ENCODE results near the gene RAB44.

Gene RAB44

GRCh38 chr6:36756786-36757185, 59.2 kb downstream of the RAB44 start:
- Histone ChIP-seq H3K36me3 (ENCODE audit: insufficient read depth, low read length) (no peaks in the 10 kb centered on the region), H3K9me3 (ENCODE audit: low read depth, low read length) (no peaks in the 10 kb centered on the region), H3K4me3 (no peak overlapping the region), H3K27ac (no peak overlapping the region), H3K9ac (ENCODE audit: insufficient read length) (no peak overlapping the region)
- no peak for TF ChIP-seq POLR2AphosphoS5 (IDR thresholded peaks at IDR 0.05; ENCODE audit: borderline replicate concordance, low read depth, low read length)
- TF ChIP-seq EZH2 (IDR thresholded peaks at IDR 0.05) = no peak
- TF ChIP-seq FOXP2 (optimal IDR thresholded peaks at IDR 0.05; ENCODE audit: control extremely low read depth, extremely low read length, insufficient read depth) = no peak
- no peak for DNase-seq (ENCODE audit: low read depth, low spot score)

- TF ChIP-seq FOXP2 (optimal IDR thresholded peaks at IDR 0.05; ENCODE audit: control extremely low read depth, extremely low read length, insufficient read depth) = no peak
- TF ChIP-seq POLR2AphosphoS5 (IDR thresholded peaks at IDR 0.05; ENCODE audit: borderline replicate concordance, low read depth, low read length) = no peak
- TF ChIP-seq EZH2 (IDR thresholded peaks at IDR 0.05) = no peak
- Histone ChIP-seq H3K4me3 (no peak overlapping the region), H3K27ac (no peak overlapping the region), H3K9ac (ENCODE audit: insufficient read length) (no peak overlapping the region), H3K9me3 (ENCODE audit: low read depth, low read length) (no peaks in the 10 kb centered on the region), H3K36me3 (ENCODE audit: insufficient read depth, low read length) (no peaks in the 10 kb centered on the region)
- DNase-seq (ENCODE audit: low read depth, low spot score) = no peak
Measured at GRCh38 chr6:36757206-36757605, 59.6 kb downstream of the RAB44 start.

GRCh38 chr6:36757943-36758508, 60.4 kb downstream of the RAB44 start:
- no peaks in the 10 kb centered on the region for H3K36me3 ChIP-seq (ENCODE audit: insufficient read depth, low read length)
- H3K9me3 ChIP-seq (ENCODE audit: low read depth, low read length) = no peaks in the 10 kb centered on the region
- no peak for DNase-seq (ENCODE audit: low read depth, low spot score)
- no peak overlapping the region for H3K9ac ChIP-seq (ENCODE audit: insufficient read length)
- H3K4me3 ChIP-seq = no peak overlapping the region
- H3K27ac ChIP-seq = no peak overlapping the region
- TF ChIP-seq EZH2 (IDR thresholded peaks at IDR 0.05) = no peak
- TF ChIP-seq FOXP2 (optimal IDR thresholded peaks at IDR 0.05; ENCODE audit: control extremely low read depth, extremely low read length, insufficient read depth) = no peak
- no peak for TF ChIP-seq POLR2AphosphoS5 (IDR thresholded peaks at IDR 0.05; ENCODE audit: borderline replicate concordance, low read depth, low read length)

- no peak for DNase-seq (ENCODE audit: low read depth, low spot score)
Measured at GRCh38 chr6:36758516-36759147, 61.0 kb downstream of the RAB44 start.

GRCh38 chr6:36759148-36759759, 61.6 kb downstream of the RAB44 start:
- H3K36me3 ChIP-seq (ENCODE audit: insufficient read depth, low read length) = no peaks in the 10 kb centered on the region
- no peak overlapping the region for H3K4me3 ChIP-seq
- no peaks in the 10 kb centered on the region for H3K9me3 ChIP-seq (ENCODE audit: low read depth, low read length)
- no peak overlapping the region for H3K9ac ChIP-seq (ENCODE audit: insufficient read length)
- no peak overlapping the region for H3K27ac ChIP-seq
- peak; percentile 10 for DNase-seq (ENCODE audit: low read depth, low spot score)
- TF ChIP-seq EZH2 (IDR thresholded peaks at IDR 0.05) (no peak), FOXP2 (optimal IDR thresholded peaks at IDR 0.05; ENCODE audit: control extremely low read depth, extremely low read length, insufficient read depth) (no peak), POLR2AphosphoS5 (IDR thresholded peaks at IDR 0.05; ENCODE audit: borderline replicate concordance, low read depth, low read length) (no peak)

More at GRCh38 chr6:36758516-36759147, 61.0 kb downstream of the RAB44 start:
- no peak overlapping the region for H3K4me3 ChIP-seq
- no peak overlapping the region for H3K27ac ChIP-seq
- H3K9me3 ChIP-seq (ENCODE audit: low read depth, low read length) = no peaks in the 10 kb centered on the region
- H3K36me3 ChIP-seq (ENCODE audit: insufficient read depth, low read length) = no peaks in the 10 kb centered on the region
- no peak for TF ChIP-seq EZH2 (IDR thresholded peaks at IDR 0.05)
- no peak for TF ChIP-seq POLR2AphosphoS5 (IDR thresholded peaks at IDR 0.05; ENCODE audit: borderline replicate concordance, low read depth, low read length)
- no peak for TF ChIP-seq FOXP2 (optimal IDR thresholded peaks at IDR 0.05; ENCODE audit: control extremely low read depth, extremely low read length, insufficient read depth)
- no peak overlapping the region for H3K9ac ChIP-seq (ENCODE audit: insufficient read length)

GRCh38 chr6:36760685-36761435, 63.2 kb downstream of the RAB44 start:
- no peak overlapping the region for H3K9ac ChIP-seq (ENCODE audit: insufficient read length)
- no peak overlapping the region for H3K4me3 ChIP-seq
- no peak overlapping the region for H3K27ac ChIP-seq
- TF ChIP-seq FOXP2 (optimal IDR thresholded peaks at IDR 0.05; ENCODE audit: control extremely low read depth, extremely low read length, insufficient read depth) (no peak), POLR2AphosphoS5 (IDR thresholded peaks at IDR 0.05; ENCODE audit: borderline replicate concordance, low read depth, low read length) (no peak), EZH2 (IDR thresholded peaks at IDR 0.05) (no peak)
- no peaks in the 10 kb centered on the region for H3K9me3 ChIP-seq (ENCODE audit: low read depth, low read length)
- no peak for DNase-seq (ENCODE audit: low read depth, low spot score)
- H3K36me3 ChIP-seq (ENCODE audit: insufficient read depth, low read length) = no peaks in the 10 kb centered on the region

- no peak for DNase-seq (ENCODE audit: low read depth, low spot score)
- H3K9me3 ChIP-seq (ENCODE audit: low read depth, low read length) = no peaks in the 10 kb centered on the region
- H3K36me3 ChIP-seq (ENCODE audit: insufficient read depth, low read length) = no peaks in the 10 kb centered on the region
- H3K9ac ChIP-seq (ENCODE audit: insufficient read length) = no peak overlapping the region
- H3K4me3 ChIP-seq = no peak overlapping the region
- TF ChIP-seq EZH2 (IDR thresholded peaks at IDR 0.05) = no peak
- no peak for TF ChIP-seq FOXP2 (optimal IDR thresholded peaks at IDR 0.05; ENCODE audit: control extremely low read depth, extremely low read length, insufficient read depth)
- no peak for TF ChIP-seq POLR2AphosphoS5 (IDR thresholded peaks at IDR 0.05; ENCODE audit: borderline replicate concordance, low read depth, low read length)
- H3K27ac ChIP-seq = no peak overlapping the region
Measured at GRCh38 chr6:36762123-36762522, 64.5 kb downstream of the RAB44 start.

GRCh38 chr6:36765190-36765589, 67.6 kb downstream of the RAB44 start:
- no peaks in the 10 kb centered on the region for H3K36me3 ChIP-seq (ENCODE audit: insufficient read depth, low read length)
- TF ChIP-seq EZH2 (IDR thresholded peaks at IDR 0.05) = no peak
- no peak for TF ChIP-seq FOXP2 (optimal IDR thresholded peaks at IDR 0.05; ENCODE audit: control extremely low read depth, extremely low read length, insufficient read depth)
- TF ChIP-seq POLR2AphosphoS5 (IDR thresholded peaks at IDR 0.05; ENCODE audit: borderline replicate concordance, low read depth, low read length) = no peak
- no peak overlapping the region for H3K4me3 ChIP-seq
- no peak overlapping the region for H3K9ac ChIP-seq (ENCODE audit: insufficient read length)
- H3K27ac ChIP-seq = no peak overlapping the region
- no peak for DNase-seq (ENCODE audit: low read depth, low spot score)
- no peaks in the 10 kb centered on the region for H3K9me3 ChIP-seq (ENCODE audit: low read depth, low read length)

Data from SK-N-MC (cell line).